SH-SY5Y (cell line): ENCODE data around the gene SPP2.

Source experiments
- GATA2 ChIP-seq: IDR thresholded peaks from 2 replicates; pipeline ENCODE4 v1.6.1; 2011; ENCODE audit warnings: mild to moderate bottlenecking, low read depth, low read length
- GATA3 ChIP-seq: IDR thresholded peaks from 2 replicates; pipeline ENCODE4 v1.6.1; 2011; ENCODE audit warnings: low read depth, mild to moderate bottlenecking, low read length, moderate library complexity

- no peak for TF ChIP-seq GATA2
- no peak for TF ChIP-seq GATA3
Measured at GRCh38 chr2:234075518-234075915, 25.0 kb downstream of the SPP2 start.
